ENCODE data around the gene STAB2. TPM values are rescaled to one million over a fixed set of nuclear protein-coding genes. Genes with fewer than 3 reads are reported as not detected.

STAB2 gene
- total RNA-seq, 4 donors from 2014 or later, result 0.95 TPM; not detected in 3

- H3K9me3 ChIP-seq, result no peaks in the 10 kb centered on the region
- H3K36me3 ChIP-seq, result peaks cover 0 to 44% (median 0%) of the 10 kb centered on the region in 3 donors
- H3K27ac ChIP-seq, result no peak overlapping the region
- no peak overlapping the region for H3K4me3 ChIP-seq
- DNase-seq, result no peak
- H3K27me3 ChIP-seq, result no peaks in the 10 kb centered on the region
- 100% methylated on average over 1 of the region's 1 CpG for WGBS, 2 donors
- intact Hi-C loops (cut with DNase I), result no loop called here
- H3K4me1 ChIP-seq, result peaks cover 0 to 8% (median 0%) of the 10 kb centered on the region in 3 donors
- TF ChIP-seq CTCF (IDR thresholded peaks at IDR 0.05) (peak in 1 of 6 experiments; percentile 8), POLR2A (IDR thresholded peaks at IDR 0.05) (no peak)
These were observed 225.7 kb downstream of the STAB2 start for GRCh38 chr12:103812789-103813188.

- Histone ChIP-seq H3K36me3 (peaks cover 0 to 44% (median 0%) of the 10 kb centered on the region in 3 donors), H3K4me1 (peaks cover 0 to 3% (median 0%) of the 10 kb centered on the region in 3 donors), H3K27me3 (no peaks in the 10 kb centered on the region), H3K27ac (no peak overlapping the region), H3K9me3 (no peaks in the 10 kb centered on the region), H3K4me3 (no peak overlapping the region)
- 78 to 88% methylated on average over 3 of the region's 3 CpGs for WGBS, 2 donors
- intact Hi-C loops (cut with DNase I), result no loop called here
- TF ChIP-seq CTCF (IDR thresholded peaks at IDR 0.05) (no peak), POLR2A (IDR thresholded peaks at IDR 0.05) (no peak)
- DNase-seq, result no peak
These were observed 226.4 kb downstream of the STAB2 start for GRCh38 chr12:103813426-103813825.

- Histone ChIP-seq H3K27ac (no peak overlapping the region), H3K9me3 (no peaks in the 10 kb centered on the region), H3K4me3 (no peak overlapping the region), H3K36me3 (peaks cover 0 to 44% (median 0%) of the 10 kb centered on the region in 3 donors), H3K27me3 (no peaks in the 10 kb centered on the region), H3K4me1 (no peaks in the 10 kb centered on the region)
- WGBS, 2 donors, result 74 to 83% methylated on average over 4 of the region's 4 CpGs
- no peak for DNase-seq
- TF ChIP-seq CTCF (IDR thresholded peaks at IDR 0.05) (no peak), POLR2A (IDR thresholded peaks at IDR 0.05) (no peak)
- intact Hi-C loops (cut with DNase I), result no loop called here
These were observed 226.9 kb downstream of the STAB2 start for GRCh38 chr12:103813949-103814348.

- Histone ChIP-seq H3K27ac (no peak overlapping the region), H3K9me3 (no peaks in the 10 kb centered on the region), H3K27me3 (no peaks in the 10 kb centered on the region), H3K36me3 (peaks cover 0 to 43% (median 0%) of the 10 kb centered on the region in 3 donors), H3K4me1 (no peaks in the 10 kb centered on the region), H3K4me3 (no peak overlapping the region)
- TF ChIP-seq CTCF (IDR thresholded peaks at IDR 0.05) (no peak), POLR2A (IDR thresholded peaks at IDR 0.05) (no peak)
- 70 to 81% methylated on average over 3 of the region's 3 CpGs for WGBS, 2 donors
- no peak for DNase-seq
- intact Hi-C loops (cut with DNase I), result no loop called here
These were observed 227.4 kb downstream of the STAB2 start for GRCh38 chr12:103814436-103814835.

Small RNAs within 50 kb of the gene (small RNA-seq; reads per million reads assigned to genes)
- 0 reads per million in 4 donors for gene RF00096

Other genes with a start within 250 kb of the STAB2 start
- not detected for gene C12orf42, start 91.3 kb upstream of the STAB2 start, total RNA-seq

All from esophagus squamous epithelium (tissue), 5 donors.